Activated CD4-positive, alpha-beta T cell treated with anti-CD3 and anti-CD28 coated beads for 36 hours (primary cell): ENCODE results near the gene SLC35B2. TPM values are rescaled to one million over a fixed set of nuclear protein-coding genes. Genes with fewer than 3 reads are reported as not detected.
"Not testable (repeated sequence)": the region's sequence is repeated elsewhere in the genome, so short reads cannot be mapped to it uniquely, and the experiment has no call there.

Experiments
- ATAC-seq: fragments of 200-7000 bp; cut with Tn5 transposase; one replicate; pipeline ENCODE4 v1.10.0; 2021; ENCODE audit warnings: mild to moderate bottlenecking, moderate library complexity
- CTCF ChIA-PET: fragments of 350-600 bp; sonication (Branson Sonifier 250); formaldehyde crosslinking; loops from one replicate; lab custom pipeline; 2021; ENCODE audit warnings: antibody characterized with exemption; lab: Charles Lee
- POLR2A ChIA-PET: fragments of 350-600 bp; sonication (Branson Sonifier 250); formaldehyde crosslinking; loops from one replicate; lab custom pipeline; 2021; ENCODE audit warnings: antibody characterized with exemption, inconsistent platforms; lab: Charles Lee
- DNase-seq: peaks from one replicate; pipeline ENCODE4 v3.0.0-alpha.2; 2020
- H3K27ac Mint-ChIP-seq: one replicate; pipeline ENCODE4 v1.8.0; 2021; ENCODE audit warnings: mixed read lengths
- H3K27me3 Mint-ChIP-seq: one replicate; pipeline ENCODE4 v1.8.0; 2021; ENCODE audit warnings: mixed read lengths
- H3K36me3 Mint-ChIP-seq: one replicate; pipeline ENCODE4 v1.8.0; 2021; ENCODE audit warnings: low read depth, mixed read lengths
- H3K4me1 Mint-ChIP-seq: one replicate; pipeline ENCODE4 v1.8.0; 2021; ENCODE audit warnings: mixed read lengths
- H3K4me3 Mint-ChIP-seq: one replicate; pipeline ENCODE4 v1.8.0; 2021; ENCODE audit warnings: mild to moderate bottlenecking, moderate library complexity, mixed read lengths
- H3K9me3 Mint-ChIP-seq: one replicate; pipeline ENCODE4 v1.8.0; 2021; ENCODE audit warnings: low read depth, mixed read lengths
- intact Hi-C, 2 experiments: fragments of 100-400 bp; cut with DNase I in 1 of 2; cut with micrococcal nuclease in 1 of 2; formaldehyde crosslinking; loops; one replicate each; pipeline versions ENCODE4 v1.14.2 to v1.15.1; 2022 to 2024; cut with DNase I, micrococcal nuclease
- total RNA-seq, 2 experiments: library from RNA; stranded (reverse); gene quantifications; one replicate each; pipeline ENCODE4 v1.2.3, GENCODE V29; 2021

SLC35B2 gene
- total RNA-seq, 2 experiments from 2014 or later, result 14.1 TPM

DNA sequence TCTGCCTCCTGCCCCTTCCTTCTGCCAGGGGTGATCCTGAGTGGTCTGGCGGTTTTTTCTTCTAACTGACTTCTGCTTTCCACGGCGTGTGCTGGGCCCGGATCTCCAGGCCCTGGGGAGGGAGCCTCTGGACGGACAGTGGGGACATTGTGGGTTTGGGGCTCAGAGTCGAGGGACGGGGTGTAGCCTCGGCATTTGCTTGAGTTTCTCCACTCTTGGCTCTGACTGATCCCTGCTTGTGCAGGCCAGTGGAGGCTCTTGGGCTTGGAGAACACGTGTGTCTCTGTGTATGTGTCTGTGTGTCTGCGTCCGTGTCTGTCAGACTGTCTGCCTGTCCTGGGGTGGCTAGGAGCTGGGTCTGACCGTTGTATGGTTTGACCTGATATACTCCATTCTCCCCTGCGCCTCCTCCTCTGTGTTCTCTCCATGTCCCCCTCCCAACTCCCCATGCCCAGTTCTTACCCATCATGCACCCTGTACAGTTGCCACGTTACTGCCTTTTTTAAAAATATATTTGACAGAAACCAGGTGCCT lies 23.7 kb downstream of the SLC35B2 start:
- Mint-ChIP-seq H3K4me3 (no peak overlapping the region), H3K27me3 (no peaks in the 10 kb centered on the region), H3K36me3 (peaks cover 38% of the 10 kb centered on the region), H3K9me3 (no peaks in the 10 kb centered on the region), H3K27ac (no peak overlapping the region), H3K4me1 (peaks cover 18% of the 10 kb centered on the region)
- intact Hi-C loops, result loop anchor here in 1 of 2 experiments (1.0 kb wide), 1 partner anchor 61 kb away; no protein-coding TSS in a partner anchor
- DNase-seq, result no peak
- ATAC-seq, result no peak
- CTCF ChIA-PET, result interaction anchor here (0.9 to 2.8 kb wide), 6 partner anchors 9 to 61 kb away, joined by 3 to 16 read pairs (median 5); no protein-coding TSS in a partner anchor
- POLR2A ChIA-PET, result interaction anchor here (2.8 kb wide), 1 partner anchor 14 kb away, joined by 8 read pairs; the partner anchor contains the start of gene HSP90AB1

GRCh38 chr6:44232676-44233566 lies 24.4 kb downstream of the SLC35B2 start:
- POLR2A ChIA-PET, result no interaction called here
- peak overlapping the region; percentile 58 for H3K27ac Mint-ChIP-seq
- CTCF ChIA-PET, result interaction anchor here (1.1 kb wide), 1 partner anchor 8 kb away, joined by 4 read pairs; no protein-coding TSS in a partner anchor
- no peaks in the 10 kb centered on the region for H3K27me3 Mint-ChIP-seq
- DNase-seq (no peak), ATAC-seq (no peak)
- H3K4me1 Mint-ChIP-seq, result peaks cover 11% of the 10 kb centered on the region
- intact Hi-C loops, result no loop called here
- H3K36me3 Mint-ChIP-seq, result peaks cover 38% of the 10 kb centered on the region
- no peak overlapping the region for H3K4me3 Mint-ChIP-seq
- H3K9me3 Mint-ChIP-seq, result no peaks in the 10 kb centered on the region

- DNase-seq, H3K4me3 Mint-ChIP-seq, H3K9me3 Mint-ChIP-seq, ATAC-seq, intact Hi-C loops, H3K27me3 Mint-ChIP-seq, H3K4me1 Mint-ChIP-seq, POLR2A ChIA-PET, H3K27ac Mint-ChIP-seq: not testable (repeated sequence)
- peaks cover 41% of the 10 kb centered on the region for H3K36me3 Mint-ChIP-seq
- CTCF ChIA-PET, result interaction anchor here (0.7 kb wide), 1 partner anchor 135 kb away, joined by 3 read pairs; no protein-coding TSS in a partner anchor
Observed at GRCh38 chr6:44231426-44231825, 25.9 kb downstream of the SLC35B2 start.

- H3K27me3 Mint-ChIP-seq, result no peaks in the 10 kb centered on the region
- H3K36me3 Mint-ChIP-seq, result peaks cover 45% of the 10 kb centered on the region
- no peak overlapping the region for H3K27ac Mint-ChIP-seq
- H3K4me1 Mint-ChIP-seq, result peaks cover 5% of the 10 kb centered on the region
- intact Hi-C loops, result no loop called here
- no peak for DNase-seq
- POLR2A ChIA-PET, result no interaction called here
- no peak overlapping the region for H3K4me3 Mint-ChIP-seq
- CTCF ChIA-PET, result interaction anchor here (0.5 to 1.0 kb wide), 3 partner anchors 17 to 600 kb away, joined by 3 to 4 read pairs (median 4); no protein-coding TSS in a partner anchor
- ATAC-seq, result no peak
- no peaks in the 10 kb centered on the region for H3K9me3 Mint-ChIP-seq
Observed at GRCh38 chr6:44230034-44230675, 27.2 kb downstream of the SLC35B2 start.

DNA sequence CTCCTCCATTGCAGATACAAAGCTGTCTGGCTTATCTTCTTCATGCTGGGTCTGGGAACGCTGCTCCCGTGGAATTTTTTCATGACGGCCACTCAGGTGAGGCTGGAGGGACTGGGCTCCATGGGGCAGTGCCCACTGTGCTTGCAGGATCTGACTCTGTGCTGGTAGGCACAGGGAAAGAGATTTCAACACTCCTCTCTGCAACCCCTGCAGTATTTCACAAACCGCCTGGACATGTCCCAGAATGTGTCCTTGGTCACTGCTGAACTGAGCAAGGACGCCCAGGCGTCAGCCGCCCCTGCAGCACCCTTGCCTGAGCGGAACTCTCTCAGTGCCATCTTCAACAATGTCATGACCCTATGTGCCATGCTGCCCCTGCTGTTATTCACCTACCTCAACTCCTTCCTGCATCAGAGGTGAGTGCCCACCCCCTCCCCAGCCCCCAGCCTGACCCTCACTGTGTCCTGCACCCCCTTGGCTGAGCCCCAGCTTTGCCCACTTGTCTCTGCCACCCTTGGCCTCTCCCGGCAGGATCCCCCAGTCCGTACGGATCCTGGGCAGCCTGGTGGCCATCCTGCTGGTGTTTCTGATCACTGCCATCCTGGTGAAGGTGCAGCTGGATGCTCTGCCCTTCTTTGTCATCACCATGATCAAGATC lies 27.8 kb downstream of the SLC35B2 start:
- H3K36me3 Mint-ChIP-seq, result peaks cover 46% of the 10 kb centered on the region
- H3K4me3 Mint-ChIP-seq, result no peak overlapping the region
- no peaks in the 10 kb centered on the region for H3K9me3 Mint-ChIP-seq
- intact Hi-C loops, result no loop called here
- H3K27ac Mint-ChIP-seq, result no peak overlapping the region
- ATAC-seq (no peak), DNase-seq (no peak)
- H3K4me1 Mint-ChIP-seq, result peaks cover 12% of the 10 kb centered on the region
- POLR2A ChIA-PET, result no interaction called here
- CTCF ChIA-PET, result no interaction called here
- no peaks in the 10 kb centered on the region for H3K27me3 Mint-ChIP-seq

GRCh38 chr6:44228836-44229235 lies 28.5 kb downstream of the SLC35B2 start:
- H3K9me3 Mint-ChIP-seq, result no peaks in the 10 kb centered on the region
- peaks cover 45% of the 10 kb centered on the region for H3K36me3 Mint-ChIP-seq
- no peaks in the 10 kb centered on the region for H3K27me3 Mint-ChIP-seq

DNA sequence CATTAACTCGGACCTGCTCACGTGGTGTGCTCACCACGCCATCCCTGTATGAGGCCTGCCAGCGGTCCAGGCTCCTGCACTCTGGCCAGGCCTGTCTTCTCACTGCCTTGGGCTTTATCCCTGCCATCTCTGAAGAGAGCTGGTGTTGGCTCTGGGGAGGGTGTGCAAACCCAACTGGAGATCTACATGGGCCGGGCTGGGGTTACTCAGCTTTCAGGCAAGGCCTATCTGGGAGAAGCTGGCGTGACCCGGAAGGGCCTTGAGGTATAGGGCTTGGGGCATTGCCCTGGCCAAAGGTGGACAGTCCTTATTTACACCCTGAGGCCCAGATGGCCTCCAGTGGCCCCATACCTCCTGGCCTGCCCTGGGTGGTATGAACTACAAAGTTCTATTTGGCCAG lies 28.9 kb downstream of the SLC35B2 start:
- H3K36me3 Mint-ChIP-seq, result peaks cover 41% of the 10 kb centered on the region
- ATAC-seq (no peak), DNase-seq (no peak)
- H3K27ac Mint-ChIP-seq, result no peak overlapping the region
- no peak overlapping the region for H3K4me3 Mint-ChIP-seq
- intact Hi-C loops, result no loop called here
- no peaks in the 10 kb centered on the region for H3K27me3 Mint-ChIP-seq
- no peaks in the 10 kb centered on the region for H3K9me3 Mint-ChIP-seq
- POLR2A ChIA-PET, result interaction anchor here (0.6 to 0.9 kb wide), 3 partner anchors 16 to 79 kb away, joined by 3 to 4 read pairs (median 3); partner anchors contain the start of gene HSP90AB1
- peaks cover 15% of the 10 kb centered on the region for H3K4me1 Mint-ChIP-seq
- CTCF ChIA-PET, result interaction anchor here (0.7 kb wide), 1 partner anchor 744 kb away, joined by 4 read pairs; no protein-coding TSS in a partner anchor

More at GRCh38 chr6:44228836-44229235, 28.5 kb downstream of the SLC35B2 start:
- H3K4me3 Mint-ChIP-seq, result no peak overlapping the region
- CTCF ChIA-PET, result no interaction called here
- DNase-seq (no peak), ATAC-seq (no peak)
- POLR2A ChIA-PET, result interaction anchor here (0.9 kb wide), 1 partner anchor 18 kb away, joined by 4 read pairs; the partner anchor contains the start of gene HSP90AB1
- intact Hi-C loops, result no loop called here
- H3K4me1 Mint-ChIP-seq, result peaks cover 15% of the 10 kb centered on the region
- no peak overlapping the region for H3K27ac Mint-ChIP-seq

GRCh38 chr6:44228031-44228430 lies 29.3 kb downstream of the SLC35B2 start:
- CTCF ChIA-PET, result interaction anchor here (0.7 kb wide), 1 partner anchor 744 kb away, joined by 4 read pairs; no protein-coding TSS in a partner anchor
- no peak overlapping the region for H3K4me3 Mint-ChIP-seq
- no peak overlapping the region for H3K27ac Mint-ChIP-seq
- H3K9me3 Mint-ChIP-seq, result no peaks in the 10 kb centered on the region
- DNase-seq (no peak), ATAC-seq (no peak)
- intact Hi-C loops, result no loop called here
- H3K36me3 Mint-ChIP-seq, result peaks cover 40% of the 10 kb centered on the region
- H3K27me3 Mint-ChIP-seq, result no peaks in the 10 kb centered on the region
- H3K4me1 Mint-ChIP-seq, result peaks cover 16% of the 10 kb centered on the region
- POLR2A ChIA-PET, result interaction anchor here (0.6 to 0.9 kb wide), 3 partner anchors 15 to 79 kb away, joined by 3 to 4 read pairs (median 3); partner anchors contain the start of gene HSP90AB1

- CTCF ChIA-PET, result interaction anchor here (0.6 to 0.9 kb wide), 2 partner anchors 9 to 78 kb away, joined by 3 read pairs; no protein-coding TSS in a partner anchor
- H3K4me1 Mint-ChIP-seq, result peaks cover 24% of the 10 kb centered on the region
- no peak overlapping the region for H3K4me3 Mint-ChIP-seq
- intact Hi-C loops, result no loop called here
- no peaks in the 10 kb centered on the region for H3K27me3 Mint-ChIP-seq
- no peak for DNase-seq
- POLR2A ChIA-PET, result no interaction called here
- ATAC-seq, result no peak
- no peaks in the 10 kb centered on the region for H3K9me3 Mint-ChIP-seq
- peaks cover 35% of the 10 kb centered on the region for H3K36me3 Mint-ChIP-seq
- no peak overlapping the region for H3K27ac Mint-ChIP-seq
Observed at GRCh38 chr6:44227148-44227793, 30.1 kb downstream of the SLC35B2 start.

DNA sequence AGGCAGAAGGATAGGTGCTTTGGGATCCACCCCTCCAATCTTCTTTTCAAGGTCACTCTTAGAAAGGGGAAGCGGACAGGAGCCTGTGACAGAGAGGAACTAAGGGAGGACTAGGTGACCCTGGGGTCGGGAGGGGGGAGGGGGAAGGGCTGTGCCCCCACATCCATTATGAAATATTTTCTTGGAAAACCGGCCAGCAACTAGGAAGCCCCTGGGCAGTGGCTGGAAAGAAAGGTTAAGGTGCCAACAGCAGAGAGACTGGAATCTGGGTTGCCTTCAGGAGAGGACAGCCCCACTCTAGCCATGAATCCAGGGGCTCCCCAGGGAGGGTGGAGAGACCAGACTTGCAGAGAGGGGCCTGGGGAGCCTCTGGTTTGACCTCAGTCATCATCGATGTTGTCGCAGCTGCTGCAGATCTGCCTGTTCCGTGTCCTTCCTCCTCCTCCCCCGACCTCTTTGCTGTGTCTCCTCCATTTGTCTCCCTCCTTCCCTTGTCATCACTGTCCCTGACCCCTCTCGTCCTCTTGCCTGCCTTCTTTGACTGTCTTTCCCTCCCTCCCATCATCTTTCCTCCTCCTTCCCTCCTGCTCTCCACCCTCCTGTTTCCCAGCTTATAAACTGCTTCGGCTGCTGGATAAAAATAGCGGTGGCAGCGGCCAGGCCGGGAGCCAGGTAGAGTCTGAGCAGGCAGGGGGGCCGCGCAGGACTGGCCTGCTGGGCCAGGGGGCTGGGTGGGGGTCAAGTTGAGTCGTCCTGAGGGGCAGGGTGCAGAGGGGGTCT lies 30.8 kb downstream of the SLC35B2 start:
- DNase-seq, result no peak
- Mint-ChIP-seq H3K4me3 (no peak overlapping the region), H3K4me1 (peaks cover 30% of the 10 kb centered on the region), H3K27ac (no peak overlapping the region), H3K27me3 (no peaks in the 10 kb centered on the region), H3K9me3 (no peaks in the 10 kb centered on the region), H3K36me3 (peaks cover 31% of the 10 kb centered on the region)
- intact Hi-C loops, result no loop called here
- ATAC-seq, result no peak
- ChIA-PET CTCF (interaction anchor here (0.6 to 0.9 kb wide), 2 partner anchors 9 to 79 kb away, joined by 3 read pairs; no protein-coding TSS in a partner anchor), POLR2A (no interaction called here)
